ENCODE data around the gene CENPT.
"Not testable (repeated sequence)": the region's sequence is repeated elsewhere in the genome, so short reads cannot be mapped to it uniquely, and the experiment has no call there.

CENPT gene

DNA sequence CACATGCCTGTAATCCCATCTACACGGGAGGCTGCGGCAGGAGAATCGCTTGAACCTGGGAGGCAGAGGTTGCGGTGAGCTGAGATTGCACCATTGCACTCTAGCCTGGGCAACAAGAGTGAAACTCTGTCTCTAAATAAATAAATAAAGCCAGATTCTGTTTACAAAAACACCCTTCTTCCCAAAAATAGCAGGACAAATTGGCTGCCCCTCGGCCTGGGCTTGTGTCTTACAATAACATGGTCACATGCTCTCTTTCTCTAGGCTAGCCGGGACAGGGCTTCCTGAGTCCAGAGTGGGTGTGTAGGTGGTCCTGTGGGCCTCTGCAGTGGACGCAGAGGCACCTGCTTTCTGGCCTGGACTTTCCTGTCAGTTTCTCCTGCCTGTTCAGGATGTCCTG is 22.2 kb upstream of the CENPT start:
- TF ChIP-seq, protein P1, sequence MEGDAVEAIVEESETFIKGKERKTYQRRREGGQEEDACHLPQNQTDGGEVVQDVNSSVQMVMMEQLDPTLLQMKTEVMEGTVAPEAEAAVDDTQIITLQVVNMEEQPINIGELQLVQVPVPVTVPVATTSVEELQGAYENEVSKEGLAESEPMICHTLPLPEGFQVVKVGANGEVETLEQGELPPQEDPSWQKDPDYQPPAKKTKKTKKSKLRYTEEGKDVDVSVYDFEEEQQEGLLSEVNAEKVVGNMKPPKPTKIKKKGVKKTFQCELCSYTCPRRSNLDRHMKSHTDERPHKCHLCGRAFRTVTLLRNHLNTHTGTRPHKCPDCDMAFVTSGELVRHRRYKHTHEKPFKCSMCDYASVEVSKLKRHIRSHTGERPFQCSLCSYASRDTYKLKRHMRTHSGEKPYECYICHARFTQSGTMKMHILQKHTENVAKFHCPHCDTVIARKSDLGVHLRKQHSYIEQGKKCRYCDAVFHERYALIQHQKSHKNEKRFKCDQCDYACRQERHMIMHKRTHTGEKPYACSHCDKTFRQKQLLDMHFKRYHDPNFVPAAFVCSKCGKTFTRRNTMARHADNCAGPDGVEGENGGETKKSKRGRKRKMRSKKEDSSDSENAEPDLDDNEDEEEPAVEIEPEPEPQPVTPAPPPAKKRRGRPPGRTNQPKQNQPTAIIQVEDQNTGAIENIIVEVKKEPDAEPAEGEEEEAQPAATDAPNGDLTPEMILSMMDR (IDR thresholded peaks at IDR 0.05; ENCODE audit: borderline replicate concordance, insufficient read depth, low read depth, low read length): no peak
- no peak overlapping the region for H3K4me3 ChIP-seq (ENCODE audit: low read depth, low read length)

DNA sequence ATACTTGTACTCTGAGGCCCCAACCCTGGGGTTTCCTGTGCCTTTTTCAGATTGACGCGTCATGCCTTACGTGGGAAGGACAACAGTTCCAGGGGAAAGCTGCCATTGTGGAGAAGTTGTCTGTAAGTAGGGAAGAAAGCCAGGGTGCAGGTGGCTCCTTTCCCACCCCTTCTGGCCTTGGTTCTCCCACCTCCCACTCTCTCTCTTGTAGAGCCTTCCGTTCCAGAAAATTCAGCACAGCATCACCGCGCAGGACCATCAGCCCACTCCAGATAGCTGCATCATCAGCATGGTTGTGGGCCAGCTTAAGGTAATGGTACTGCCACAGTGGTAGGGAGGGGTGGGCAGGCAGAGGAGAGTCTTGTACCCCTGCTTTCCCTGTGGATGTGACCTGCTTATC is 20.8 kb upstream of the CENPT start:
- H3K4me3 ChIP-seq (ENCODE audit: low read depth, low read length): no peak overlapping the region
- TF ChIP-seq, protein P1 (IDR thresholded peaks at IDR 0.05; ENCODE audit: borderline replicate concordance, insufficient read depth, low read depth, low read length): no peak

DNA sequence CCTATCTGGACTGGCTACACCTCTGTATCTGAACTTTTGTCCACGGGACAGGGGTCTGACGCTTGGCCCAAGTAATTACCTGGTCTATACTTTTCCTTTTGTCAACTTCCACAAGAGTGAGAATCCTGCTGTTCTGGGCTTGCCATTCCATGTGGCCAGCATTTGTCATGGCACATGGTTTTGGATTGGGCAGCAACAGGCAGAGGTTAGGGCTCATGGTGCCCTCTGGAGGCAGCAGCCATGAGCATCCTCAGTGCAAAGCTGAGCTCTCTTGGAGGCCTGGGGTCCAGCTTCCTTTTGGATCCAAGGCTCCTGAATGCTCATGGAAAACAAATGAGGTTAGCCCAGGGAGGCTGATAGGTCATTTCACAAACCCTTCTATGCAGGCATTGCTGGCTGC is 17.8 kb upstream of the CENPT start:
- H3K4me3 ChIP-seq (ENCODE audit: low read depth, low read length): no peak overlapping the region
- TF ChIP-seq, protein P1 (IDR thresholded peaks at IDR 0.05; ENCODE audit: borderline replicate concordance, insufficient read depth, low read depth, low read length): peak; percentile 54; the same call in 1 of the 2 replicates

DNA sequence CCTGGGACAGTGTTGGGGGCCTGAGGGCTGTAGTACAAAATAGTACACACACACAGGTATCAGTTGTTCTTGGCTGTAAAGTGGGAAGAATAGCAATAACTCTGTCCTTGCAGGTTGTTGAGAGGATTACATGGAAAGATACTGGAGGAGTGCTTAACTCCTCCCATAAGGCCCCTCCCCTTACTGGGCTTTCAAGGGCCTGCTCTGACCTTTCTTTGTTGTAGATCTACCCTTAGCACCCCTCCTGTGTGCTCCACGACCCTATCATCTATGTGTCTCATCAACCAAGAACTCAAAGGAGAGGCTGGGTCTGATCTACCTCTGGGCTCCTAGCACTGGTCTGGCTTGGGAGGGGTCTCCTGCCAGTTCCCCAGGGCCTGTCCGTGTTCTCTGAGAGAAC is 17.1 kb upstream of the CENPT start:
- H3K4me3 ChIP-seq (ENCODE audit: low read depth, low read length): no peak overlapping the region
- TF ChIP-seq, protein P1 (IDR thresholded peaks at IDR 0.05; ENCODE audit: borderline replicate concordance, insufficient read depth, low read depth, low read length): no peak

DNA sequence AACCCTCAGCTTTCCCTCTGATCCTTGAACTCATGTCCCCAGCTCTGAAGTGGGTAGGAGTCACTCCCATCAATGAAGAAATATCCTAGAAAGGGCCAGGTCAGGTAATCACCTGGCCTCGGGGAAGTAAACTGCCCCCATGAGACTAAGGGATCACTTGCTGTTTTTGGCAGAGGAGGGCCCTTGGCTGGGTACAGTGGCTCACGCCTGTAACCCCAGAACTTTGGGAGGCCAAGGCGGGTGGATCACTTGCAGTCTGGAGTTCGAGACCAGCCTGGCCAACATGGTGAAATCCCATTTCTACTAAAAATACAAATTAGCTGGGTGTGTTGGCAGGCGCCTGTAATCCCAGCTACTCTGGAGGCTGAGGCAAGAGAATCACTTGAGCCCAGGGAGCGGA is 16.6 kb upstream of the CENPT start:
- H3K4me3 ChIP-seq (ENCODE audit: low read depth, low read length): not testable (repeated sequence)

DNA sequence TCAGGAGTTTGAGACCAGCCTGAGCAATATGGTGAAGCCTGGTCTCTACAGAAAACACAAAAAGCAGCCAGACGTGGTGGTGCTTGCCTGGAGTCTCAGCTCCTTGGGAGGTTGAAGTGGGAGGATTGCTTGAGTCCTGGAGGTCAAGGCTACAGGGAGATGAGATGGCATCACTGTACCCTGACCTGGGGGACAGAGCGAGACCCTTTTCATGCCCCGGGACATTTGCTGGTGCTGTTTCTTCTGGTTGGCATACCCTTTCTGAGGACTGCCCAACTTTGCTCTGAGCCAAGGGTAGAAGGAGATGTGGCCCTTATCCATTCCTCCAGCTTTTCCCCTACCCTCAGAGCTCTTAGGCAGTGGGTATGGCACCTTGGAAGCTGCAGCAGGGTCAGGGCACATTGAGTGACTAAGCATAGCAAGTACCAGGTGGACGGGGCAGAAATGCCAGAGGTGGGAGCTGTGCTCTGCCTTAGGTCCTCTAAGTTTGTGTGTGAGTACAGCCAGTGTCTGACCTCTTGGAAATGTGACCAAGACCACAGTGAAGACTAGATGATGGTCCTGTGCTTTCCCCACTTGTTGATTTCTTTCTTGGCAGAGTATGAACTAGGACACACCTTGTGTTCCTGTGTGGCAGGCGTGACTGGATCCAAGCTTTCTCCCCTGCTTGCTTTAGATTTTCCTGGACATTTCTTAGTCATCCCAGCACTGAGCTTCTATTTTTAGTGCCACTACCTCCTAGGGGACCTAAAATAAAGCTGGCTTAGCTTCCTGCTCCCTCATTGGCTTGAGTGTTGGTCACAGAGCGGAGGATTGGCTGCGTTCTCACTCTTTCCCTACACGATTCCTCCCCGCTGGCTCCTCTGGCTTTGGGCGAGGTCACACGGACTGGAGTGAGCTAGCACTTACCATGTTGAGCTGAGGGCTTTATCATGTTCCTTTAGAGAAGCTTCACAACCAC is 15.4 kb upstream of the CENPT start:
- TF ChIP-seq, protein P1 (IDR thresholded peaks at IDR 0.05; ENCODE audit: borderline replicate concordance, insufficient read depth, low read depth, low read length): no peak
- no peak overlapping the region for H3K4me3 ChIP-seq (ENCODE audit: low read depth, low read length)

DNA sequence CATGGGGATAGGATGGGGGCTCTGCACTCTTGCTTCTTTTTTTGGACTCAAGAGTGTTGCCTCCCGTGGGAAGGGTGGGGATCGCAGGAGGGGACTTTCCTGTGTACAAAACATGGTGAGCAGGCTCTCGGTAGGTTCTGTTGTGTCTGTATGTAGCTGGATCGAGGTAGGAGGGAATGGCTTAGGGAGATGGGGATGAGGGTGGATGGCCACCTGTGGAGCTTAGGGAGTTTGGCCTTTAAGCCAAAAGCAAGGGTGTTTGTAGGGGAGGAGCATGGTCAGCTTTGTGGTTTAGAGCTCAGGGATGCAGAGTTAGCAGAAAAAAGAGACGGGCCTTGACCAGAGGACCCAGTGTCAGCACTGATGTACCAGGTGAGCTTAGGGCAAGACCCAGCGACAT is 14.4 kb upstream of the CENPT start:
- TF ChIP-seq, protein P1 (IDR thresholded peaks at IDR 0.05; ENCODE audit: borderline replicate concordance, insufficient read depth, low read depth, low read length): no peak
- H3K4me3 ChIP-seq (ENCODE audit: low read depth, low read length): no peak overlapping the region

All from GM12875 (cell line).